Pancreas (tissue), 10 donors: ENCODE measurements around the gene SIRT2. TPM values are rescaled to one million over a fixed set of nuclear protein-coding genes. Genes with fewer than 3 reads are reported as not detected.

Source experiments
- ATAC-seq, 4 donors: fragments of 200-7000 bp; cut with Tn5 transposase; one replicate each; pipeline versions ENCODE4 v1.8.0 to v1.9.1; 2020; ENCODE audit warnings: mild to moderate bottlenecking in 4 of 4, moderate library complexity in 4 of 4
- DNase-seq, 6 donors: peaks; one replicate each; pipeline ENCODE4 v3.0.0-alpha.2; 2020
- FAIRE-seq: peaks from 2 replicates; lab custom pipeline; 2012; peaks lifted over from hg19 to GRCh38; lab: Jason Lieb, UNC
- H3K27ac ChIP-seq, 4 donors: fragments of 200-600 bp; sonication (generic); 1 replicate in 3 of 4; 2 replicates in 1 of 4; pipeline versions ENCODE4 v1.5.0 to v1.8.0; 2020
- H3K27me3 ChIP-seq, 4 donors: fragments of 200-600 bp; one replicate each; pipeline ENCODE4 v1.8.0; 2021
- H3K36me3 ChIP-seq, 3 donors: fragments of 200-600 bp; sonication (generic) in 1 of 3; one replicate each; pipeline versions ENCODE4 v1.5.0 to v1.8.0; 2020 to 2021
- H3K4me1 ChIP-seq, 3 donors: fragments of 200-600 bp; one replicate each; pipeline ENCODE4 v1.8.0; 2021
- H3K4me3 ChIP-seq, 4 donors: fragments of 200-600 bp; sonication (generic) in 2 of 4; one replicate each; pipeline versions ENCODE4 v1.5.0 to v1.8.0; 2020 to 2021
- H3K9me3 ChIP-seq, 4 donors: fragments of 200-600 bp; one replicate each; pipeline ENCODE4 v1.8.0; 2021
- CTCF ChIP-seq, 4 donors: fragments of 200-600 bp; sonication (generic) in 3 of 4; IDR thresholded peaks; one replicate each; pipeline versions ENCODE4 v1.5.0 to v1.8.0; 2021; ENCODE audit warnings: antibody characterized with exemption in 4 of 4
- WGBS, 2 donors: extraction: QIAGEN DNeasy Blood & Tissue Kit; methylation state at CpG; one replicate each; pipeline ENCODE4 v1.1.7; 2013; 5-methylcytosine and 5-hydroxymethylcytosine counted together
- intact Hi-C, 3 donors: fragments of 100-400 bp; cut with DNase I; formaldehyde crosslinking; loops; one replicate each; pipeline versions ENCODE4 v1.11.1 to v1.14.2; 2022
- polyA plus RNA-seq, 2 donors: library from polyadenylated mRNA; stranded (reverse); fragments of 200-250 nt; gene quantifications; one replicate each; pipeline ENCODE4 v1.2.3, GENCODE V29; 2013
- total RNA-seq, 6 donors: library from RNA; stranded (reverse); fragmentation: NEBNext Ultra II Directional in 4 of 6; extraction: Animal tissue kit (Norgen Biotek cat#: 25700) in 4 of 6; gene quantifications; one replicate each; pipeline versions ENCODE4 v1.2.1 to v1.2.4, GENCODE V29; 2021 to 2023
- donor health status: healthy with polysubstance abuse.
- donor health status: DM: no; HTN: no; CAD: no; lungs with moderate emphysema.
- donor health status: DM: no; HTN: no; CAD: no.
- donor health status: control.
- donor health status: control.
- donor health status: Bipolar disorder and iron deficiency.
- donor health status: DM: yes; HTN: yes; CAD: no.
- donor health status: DM: no; HTN: no; CAD: no.
- donor health status: DM: no; HTN: no; CAD: no.
- donor health status: DM: yes; HTN: yes; CAD: no.

The SIRT2 gene
- 10 to 100 TPM; 16.2 to 27.0 (median 19.0) TPM for total RNA-seq
- 10 to 100 TPM; 33.5 to 44.4 TPM for polyA plus RNA-seq

DNA sequence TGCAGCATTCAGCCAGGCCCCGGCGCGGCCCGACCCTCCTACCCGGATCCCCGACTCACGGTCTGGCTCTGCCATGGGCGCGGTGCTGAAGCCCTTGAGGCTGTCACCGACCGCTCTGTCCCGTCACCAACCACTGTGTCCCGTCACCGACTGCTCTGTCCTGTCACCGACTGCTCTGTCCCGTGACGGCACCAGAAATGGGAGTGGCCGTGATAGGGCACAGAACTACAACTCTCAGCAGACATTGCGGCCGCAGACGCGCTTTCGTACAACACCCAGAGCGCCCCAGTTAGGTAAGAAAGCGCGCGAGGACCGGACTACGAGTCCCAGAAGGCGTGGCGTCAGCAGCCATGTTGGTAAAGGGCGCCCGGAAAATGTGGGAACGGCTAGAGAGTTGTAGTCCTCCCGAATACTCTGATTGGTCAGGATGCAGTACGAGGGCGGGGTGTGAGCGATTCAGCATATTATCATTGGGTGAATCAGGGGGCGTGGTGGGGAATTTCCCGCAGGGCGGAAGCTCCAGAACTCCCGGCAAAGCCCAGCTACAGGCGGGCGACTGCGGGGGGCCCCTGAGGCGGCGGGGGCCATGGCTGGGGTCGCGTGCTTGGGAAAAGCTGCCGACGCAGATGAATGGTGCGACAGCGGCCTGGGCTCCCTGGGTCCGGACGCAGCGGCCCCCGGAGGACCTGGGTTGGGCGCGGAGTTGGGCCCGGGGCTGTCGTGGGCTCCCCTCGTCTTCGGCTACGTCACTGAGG lies at the start of gene SIRT2, which contains the start of gene NFKBIB:
Gene SIRT2 (minus strand): TSS at position 172 of the 755 bp plus-strand sequence. CDS start 97 bp downstream, at position 75.
Gene NFKBIB (plus strand): TSS at position 523 of the 755 bp plus-strand sequence. CDS start 64 bp downstream, at position 587.
- ATAC-seq (peak; percentile 94 to 98 (median 96)), DNase-seq (peak; percentile 92 to 100 (median 100)), FAIRE-seq (peak; percentile 95)
- intact Hi-C loops: no loop called here
- peak within 1 kb of the TSS; percentile 55 to 96 (median 78) for H3K4me3 ChIP-seq
- H3K9me3 ChIP-seq: no peaks in the 10 kb centered on the region
- TF ChIP-seq CTCF (IDR thresholded peaks at IDR 0.05): no peak
- peaks cover 0 to 19% (median 5%) of the 10 kb centered on the region in 3 donors for H3K4me1 ChIP-seq
- peak within 1 kb of the TSS; percentile 73 to 87 (median 83) for H3K27ac ChIP-seq
- H3K36me3 ChIP-seq: no peaks in the 10 kb centered on the region
- WGBS, 2 donors: 0 to 1% methylated on average over 56 to 64 of the region's 64 CpGs
- no peaks in the 10 kb centered on the region for H3K27me3 ChIP-seq

GRCh38 chr19:38946229-38947010 lies 47.0 kb upstream of the SIRT2 start:
- ATAC-seq (no peak), FAIRE-seq (no peak), DNase-seq (no peak)
- H3K4me3 ChIP-seq: no peak overlapping the region
- no peak for TF ChIP-seq CTCF (IDR thresholded peaks at IDR 0.05)
- no peaks in the 10 kb centered on the region for H3K27me3 ChIP-seq
- peaks cover 0 to 7% (median 0%) of the 10 kb centered on the region in 3 donors for H3K4me1 ChIP-seq
- no peak overlapping the region for H3K27ac ChIP-seq
- H3K9me3 ChIP-seq: no peaks in the 10 kb centered on the region
- intact Hi-C loops: no loop called here
- H3K36me3 ChIP-seq: no peaks in the 10 kb centered on the region
- WGBS, 2 donors: 89 to 94% methylated on average over 11 of the region's 11 CpGs

DNA sequence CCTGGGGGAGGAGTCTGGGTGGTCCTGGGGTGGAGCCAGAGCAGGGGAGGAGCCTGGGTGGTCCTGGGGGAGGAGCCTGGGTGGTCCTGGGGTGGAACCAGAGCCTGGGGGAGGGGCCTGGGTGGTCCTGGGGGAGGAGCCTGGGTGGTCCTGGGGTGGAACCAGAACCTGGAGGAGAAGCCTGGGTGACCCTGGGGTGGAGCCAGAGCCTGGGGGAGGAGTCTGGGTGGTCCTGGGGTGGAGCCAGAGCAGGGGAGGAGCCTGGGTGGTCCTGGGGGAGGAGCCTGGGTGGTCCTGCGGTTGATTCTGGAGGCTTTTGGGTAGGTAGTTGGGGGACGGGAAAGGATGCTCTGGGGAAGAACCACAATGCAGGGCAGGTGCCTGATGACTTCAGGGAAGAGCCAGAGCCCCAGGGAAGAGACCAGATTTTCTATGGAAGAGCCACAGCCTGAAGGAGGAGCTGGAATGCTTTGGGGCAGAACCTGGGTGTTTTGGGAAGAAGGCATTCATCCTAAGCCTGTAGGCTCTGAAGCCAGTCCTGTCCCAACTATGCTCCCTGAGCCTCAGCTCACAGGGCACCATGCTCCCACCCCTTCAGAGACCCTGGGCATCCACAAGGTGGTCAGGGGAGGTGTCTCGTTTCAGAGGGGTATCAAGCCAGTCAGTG lies 46.3 kb upstream of the SIRT2 start:
- Histone ChIP-seq H3K36me3 (no peaks in the 10 kb centered on the region), H3K27ac (no peak overlapping the region), H3K27me3 (no peaks in the 10 kb centered on the region), H3K4me3 (no peak overlapping the region), H3K9me3 (no peaks in the 10 kb centered on the region), H3K4me1 (peaks cover 0 to 7% (median 0%) of the 10 kb centered on the region in 3 donors)
- WGBS, 2 donors: 88 to 95% methylated on average over 3 of the region's 3 CpGs
- no peak for DNase-seq
- no peak for ATAC-seq
- intact Hi-C loops: no loop called here
- FAIRE-seq: no peak
- TF ChIP-seq CTCF (IDR thresholded peaks at IDR 0.05): no peak

GRCh38 chr19:38944981-38945506 lies 45.6 kb upstream of the SIRT2 start:
- intact Hi-C loops: no loop called here
- no peaks in the 10 kb centered on the region for H3K36me3 ChIP-seq
- DNase-seq (peak in 1 of 6 donors; percentile 62), ATAC-seq (no peak), FAIRE-seq (no peak)
- TF ChIP-seq CTCF (IDR thresholded peaks at IDR 0.05): no peak
- H3K27ac ChIP-seq: no peak overlapping the region
- H3K27me3 ChIP-seq: no peaks in the 10 kb centered on the region
- WGBS, 2 donors: 95 to 96% methylated on average over 11 to 12 of the region's 12 CpGs
- peaks cover 0 to 2% (median 0%) of the 10 kb centered on the region in 3 donors for H3K4me1 ChIP-seq
- H3K9me3 ChIP-seq: no peaks in the 10 kb centered on the region
- no peak overlapping the region for H3K4me3 ChIP-seq
